Measurements from ENCODE around the gene QTRT2.

QTRT2 gene

DNA sequence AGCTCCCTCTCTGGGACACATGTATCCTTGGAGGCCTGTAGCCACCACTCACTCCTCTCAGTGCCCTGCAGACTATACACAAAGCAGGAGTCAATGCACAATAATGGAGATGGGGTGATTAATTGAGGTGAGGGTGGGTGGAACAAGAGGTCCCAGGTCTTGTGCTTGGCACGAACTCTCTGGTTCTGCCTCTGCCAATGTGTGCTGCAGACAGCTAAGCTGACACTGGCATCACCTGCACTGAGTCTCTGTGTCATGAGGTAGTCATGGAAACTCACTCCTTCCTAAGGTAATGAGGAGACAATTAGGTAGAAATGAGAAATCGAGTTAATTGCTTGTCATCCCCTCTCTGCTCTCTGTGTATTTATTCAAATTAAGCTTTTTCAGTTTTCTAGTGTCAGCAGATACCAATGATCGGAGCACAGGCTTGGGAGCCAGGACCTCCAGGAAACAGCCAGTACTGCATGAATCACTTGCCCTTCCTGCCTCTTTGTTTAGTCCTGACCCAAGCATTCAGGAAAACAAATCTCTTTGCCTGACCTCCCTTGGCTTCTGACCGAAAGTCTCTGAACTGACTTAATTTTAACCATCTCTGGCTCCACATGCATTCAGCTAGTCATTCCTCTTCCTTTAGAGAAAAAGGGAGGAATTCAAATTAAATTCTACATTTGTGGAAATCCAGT is 65.6 kb downstream of the QTRT2 start:
- no peak for DNase-seq (ENCODE audit: low read depth)

- no peak for DNase-seq (ENCODE audit: low read depth)
These were observed 69.9 kb downstream of the QTRT2 start for GRCh38 chr3:114126461-114126860.

DNA sequence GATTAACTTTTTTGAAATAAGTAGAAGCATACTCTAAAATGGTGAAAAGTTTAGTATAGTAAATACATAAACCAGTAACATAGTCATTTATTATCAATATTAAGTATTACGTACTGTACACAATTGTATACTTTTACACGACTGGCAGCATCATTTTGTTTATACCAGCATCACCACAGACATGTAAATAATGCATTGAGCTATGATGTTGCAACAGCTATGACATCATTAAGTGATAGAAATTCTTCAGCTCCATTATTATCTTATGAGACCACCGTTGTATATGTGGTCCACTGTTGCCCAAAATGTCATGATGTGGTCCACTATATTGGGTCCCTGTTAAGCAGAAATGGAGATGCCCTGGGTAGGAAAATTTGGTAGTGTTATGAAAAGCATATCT is 71.0 kb downstream of the QTRT2 start:
- DNase-seq (ENCODE audit: low read depth), result no peak

GRCh38 chr3:114128231-114128630 is 71.7 kb downstream of the QTRT2 start:
- DNase-seq (ENCODE audit: low read depth), result no peak

- no peak for DNase-seq (ENCODE audit: low read depth)
These were observed 72.3 kb downstream of the QTRT2 start for GRCh38 chr3:114128826-114129225.

GRCh38 chr3:114132500-114132899 is 76.0 kb downstream of the QTRT2 start:
- DNase-seq (ENCODE audit: low read depth), result no peak

GRCh38 chr3:114133947-114134346 is 77.4 kb downstream of the QTRT2 start:
- no peak for DNase-seq (ENCODE audit: low read depth)

Measured in stimulated activated CD8-positive, alpha-beta memory T cell treated with anti-CD3 and anti-CD28 coated beads, Interleukin-12 subunit alpha, Interleukin-12 subunit beta, amount 100 ng/mL, for 4 hours (primary cell).